Liver (tissue), 9 donors: ENCODE results near the gene EGFR. TPM values are rescaled to one million over a fixed set of nuclear protein-coding genes. Genes with fewer than 3 reads are reported as not detected.

Experiments
- DNase-seq: peaks from one replicate; pipeline ENCODE4 v3.0.0-alpha.2; 2017; ENCODE audit warnings: low spot score
- H3K27ac ChIP-seq, 2 donors: one replicate each; pipeline ENCODE4 v1.7.0; 2013; ENCODE audit warnings: inconsistent platforms in 2 of 2, low read length in 2 of 2, control low read depth in 1 of 2, low read depth in 1 of 2, mild to moderate bottlenecking in 1 of 2
- H3K27me3 ChIP-seq, 4 donors: one replicate each; pipeline versions ENCODE4 v1.6.1 to v1.7.0; 2013; ENCODE audit warnings: low read length in 3 of 4, inconsistent platforms in 1 of 4, mild to moderate bottlenecking in 1 of 4, moderate library complexity in 1 of 4; ENCODE audit not compliant: control insufficient read depth in 4 of 4, insufficient read depth in 4 of 4
- H3K36me3 ChIP-seq, 4 donors: one replicate each; pipeline versions ENCODE4 v1.6.1 to v1.7.0; 2013; ENCODE audit warnings: low read length in 3 of 4, mild to moderate bottlenecking in 3 of 4, low read depth in 1 of 4, moderate library complexity in 1 of 4; ENCODE audit not compliant: control insufficient read depth in 4 of 4, insufficient read depth in 3 of 4
- H3K4me1 ChIP-seq, 4 donors: one replicate each; pipeline versions ENCODE4 v1.6.1 to v1.7.0; 2013; ENCODE audit warnings: low read length in 3 of 4, mild to moderate bottlenecking in 3 of 4, moderate library complexity in 1 of 4; ENCODE audit not compliant: control insufficient read depth in 4 of 4, insufficient read depth in 4 of 4
- H3K4me3 ChIP-seq, 3 donors: one replicate each; pipeline versions ENCODE4 v1.6.1 to v1.7.0; 2013; ENCODE audit warnings: low read length in 3 of 3, control low read depth in 1 of 3, low read depth in 1 of 3, mild to moderate bottlenecking in 1 of 3
- H3K9ac ChIP-seq, 2 donors: one replicate each; pipeline ENCODE4 v1.7.0; 2013; ENCODE audit warnings: low read length in 2 of 2, mild to moderate bottlenecking in 2 of 2, moderate library complexity in 2 of 2, control low read depth in 1 of 2, low read depth in 1 of 2
- H3K9me3 ChIP-seq, 4 donors: one replicate each; pipeline versions ENCODE4 v1.6.1 to v1.7.0; 2013; ENCODE audit warnings: low read length in 3 of 4; ENCODE audit not compliant: control insufficient read depth in 4 of 4
- EGR1 ChIP-seq, 2 donors: IDR thresholded peaks; 2 replicates each; pipeline ENCODE4 v1.6.1; 2016 to 2018; ENCODE audit warnings: antibody characterized with exemption in 2 of 2, low read depth in 2 of 2
- FOXA1 ChIP-seq: IDR thresholded peaks from 2 replicates; pipeline ENCODE4 v1.6.1; 2016; ENCODE audit warnings: antibody characterized with exemption
- FOXA2 ChIP-seq: IDR thresholded peaks from 2 replicates; pipeline ENCODE4 v1.6.1; 2016; ENCODE audit warnings: antibody characterized with exemption
- GABPA ChIP-seq, 2 donors: IDR thresholded peaks in 1 of 2; conservative IDR thresholded peaks in 1 of 2; 2 replicates each; pipeline ENCODE4 v1.6.1; 2016; ENCODE audit warnings: antibody characterized with exemption in 2 of 2, mild to moderate bottlenecking in 1 of 2, moderate library complexity in 1 of 2
- HNF4A ChIP-seq, 2 donors: conservative IDR thresholded peaks; 2 replicates each; pipeline ENCODE4 v1.6.1; 2016; ENCODE audit warnings: antibody characterized with exemption in 2 of 2, mild to moderate bottlenecking in 2 of 2
- HNF4G ChIP-seq: IDR thresholded peaks from 2 replicates; pipeline ENCODE4 v1.6.1; 2016; ENCODE audit warnings: antibody characterized with exemption
- JUND ChIP-seq, 2 donors: IDR thresholded peaks; 2 replicates each; pipeline ENCODE4 v1.6.1; 2016; ENCODE audit warnings: antibody characterized with exemption in 2 of 2
- NR2F2 ChIP-seq: IDR thresholded peaks from 2 replicates; pipeline ENCODE4 v1.6.1; 2016; ENCODE audit warnings: antibody characterized with exemption
- RAD21 ChIP-seq, 2 donors: IDR thresholded peaks; 2 replicates each; pipeline ENCODE4 v1.6.1; 2016; ENCODE audit warnings: antibody characterized with exemption in 2 of 2, mild to moderate bottlenecking in 2 of 2
- RXRA ChIP-seq, 2 donors: IDR thresholded peaks; 2 replicates each; pipeline ENCODE4 v1.6.1; 2017 to 2018; ENCODE audit warnings: antibody characterized with exemption in 2 of 2, mild to moderate bottlenecking in 1 of 2
- SP1 ChIP-seq: IDR thresholded peaks from 2 replicates; pipeline ENCODE4 v1.6.1; 2018; ENCODE audit warnings: antibody characterized with exemption, mild to moderate bottlenecking
- TAF1 ChIP-seq: conservative IDR thresholded peaks from 2 replicates; pipeline ENCODE4 v1.6.1; 2016; ENCODE audit warnings: antibody characterized with exemption, mild to moderate bottlenecking
- YY1 ChIP-seq: IDR thresholded peaks from 2 replicates; pipeline ENCODE4 v1.6.1; 2016; ENCODE audit warnings: antibody characterized with exemption, mild to moderate bottlenecking
- whole genome bisulfite sequencing: extraction: QIAGEN DNeasy Blood & Tissue Kit; methylation state at CpG from one replicate; pipeline ENCODE4 v1.1.7; 2013; 5-methylcytosine and 5-hydroxymethylcytosine counted together
- polyA plus RNA-seq, 2 donors: library from polyadenylated mRNA; stranded (reverse) in 1 of 2; unstranded in 1 of 2; fragments of 200-250 nt in 1 of 2; fragments of >200 nt in 1 of 2; fragmentation: Nextera tagmentation in 1 of 2; extraction: Ambion mirVana in 1 of 2; gene quantifications; one replicate each; pipeline versions ENCODE4 v1.2.1 to v1.2.3, GENCODE V29; 2013 to 2015
- total RNA-seq, 2 donors: library from RNA; depleted of rRNA; stranded (reverse); fragments of >200 nt; gene quantifications; one replicate each; pipeline ENCODE4 v1.2.3, GENCODE V29; 2014
- TF ChIP-seq, protein P1 (sequence below): IDR thresholded peaks from 2 replicates; pipeline ENCODE4 v1.6.1; 2016; ENCODE audit warnings: antibody characterized with exemption
- TF ChIP-seq, protein P2 (sequence below): IDR thresholded peaks from 2 replicates; pipeline ENCODE4 v1.6.1; 2016; ENCODE audit warnings: antibody characterized with exemption, mild to moderate bottlenecking
- TF ChIP-seq, protein P3 (sequence below): IDR thresholded peaks from 2 replicates; pipeline ENCODE4 v1.6.1; 2016; ENCODE audit warnings: antibody characterized with exemption
- TF ChIP-seq, protein P4 (sequence below): fragments of 150-350 bp; IDR thresholded peaks from 2 replicates; pipeline ENCODE4 v1.5.1; 2017; ENCODE audit warnings: improper control_type of control experiment, low read depth, low read length; ENCODE audit not compliant: missing input control
- TF ChIP-seq, protein P5 (sequence below): IDR thresholded peaks from 2 replicates; pipeline ENCODE4 v1.6.1; 2016; ENCODE audit warnings: antibody characterized with exemption
- donor health status: healthy.
- donor health status: healthy.
- donor health status: healthy.
- donor health status: healthy.
- donor health status: healthy.

The EGFR gene
- total and polyA plus RNA-seq, 4 donors = 22.6 to 37.0 (median 27.7) TPM

DNA sequence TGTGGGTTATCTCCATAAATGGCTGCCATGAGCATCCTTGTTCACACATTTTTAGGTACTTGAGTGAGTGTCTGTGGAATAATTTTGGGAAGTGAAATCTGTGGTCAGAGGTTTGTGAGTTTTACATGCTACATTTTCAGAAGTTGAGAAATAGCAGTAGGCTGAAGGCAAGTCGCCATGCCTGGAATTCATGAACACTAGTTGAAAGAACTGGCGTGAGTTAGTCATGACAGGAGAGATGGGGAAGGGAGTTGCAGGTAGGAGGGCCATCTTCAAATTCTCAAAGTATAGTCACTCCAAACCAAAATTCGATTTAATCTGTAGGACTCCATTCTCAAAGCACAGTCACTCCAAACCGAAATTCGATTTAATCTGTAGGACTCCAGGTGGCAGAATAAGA lies 89.6 kb downstream of the EGFR start:
- Histone ChIP-seq H3K4me3 (no peak overlapping the region), H3K9ac (no peak overlapping the region), H3K36me3 (no peaks in the 10 kb centered on the region), H3K4me1 (peaks cover 0 to 2% (median under 1%) of the 10 kb centered on the region in 4 donors), H3K27ac (no peak overlapping the region), H3K27me3 (no peaks in the 10 kb centered on the region), H3K9me3 (no peaks in the 10 kb centered on the region)
- TF ChIP-seq RXRA (IDR thresholded peaks at IDR 0.05) (no peak), FOXA1 (no peak), HNF4A (conservative IDR thresholded peaks at IDR 0.05) (no peak), RAD21 (IDR thresholded peaks at IDR 0.05) (no peak), YY1 (no peak), GABPA (IDR thresholded peaks at IDR 0.05 in 1 of 2, conservative IDR thresholded peaks at IDR 0.05 in 1 of 2) (no peak), TAF1 (no peak), NR2F2 (no peak), HNF4G (no peak), FOXA2 (no peak), EGR1 (IDR thresholded peaks at IDR 0.05; ENCODE audit: low read depth in 2 of 2) (no peak), SP1 (no peak)
- TF ChIP-seq, protein P1, sequence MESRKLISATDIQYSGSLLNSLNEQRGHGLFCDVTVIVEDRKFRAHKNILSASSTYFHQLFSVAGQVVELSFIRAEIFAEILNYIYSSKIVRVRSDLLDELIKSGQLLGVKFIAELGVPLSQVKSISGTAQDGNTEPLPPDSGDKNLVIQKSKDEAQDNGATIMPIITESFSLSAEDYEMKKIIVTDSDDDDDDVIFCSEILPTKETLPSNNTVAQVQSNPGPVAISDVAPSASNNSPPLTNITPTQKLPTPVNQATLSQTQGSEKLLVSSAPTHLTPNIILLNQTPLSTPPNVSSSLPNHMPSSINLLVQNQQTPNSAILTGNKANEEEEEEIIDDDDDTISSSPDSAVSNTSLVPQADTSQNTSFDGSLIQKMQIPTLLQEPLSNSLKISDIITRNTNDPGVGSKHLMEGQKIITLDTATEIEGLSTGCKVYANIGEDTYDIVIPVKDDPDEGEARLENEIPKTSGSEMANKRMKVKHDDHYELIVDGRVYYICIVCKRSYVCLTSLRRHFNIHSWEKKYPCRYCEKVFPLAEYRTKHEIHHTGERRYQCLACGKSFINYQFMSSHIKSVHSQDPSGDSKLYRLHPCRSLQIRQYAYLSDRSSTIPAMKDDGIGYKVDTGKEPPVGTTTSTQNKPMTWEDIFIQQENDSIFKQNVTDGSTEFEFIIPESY = no peak
- TF ChIP-seq, protein P2, sequence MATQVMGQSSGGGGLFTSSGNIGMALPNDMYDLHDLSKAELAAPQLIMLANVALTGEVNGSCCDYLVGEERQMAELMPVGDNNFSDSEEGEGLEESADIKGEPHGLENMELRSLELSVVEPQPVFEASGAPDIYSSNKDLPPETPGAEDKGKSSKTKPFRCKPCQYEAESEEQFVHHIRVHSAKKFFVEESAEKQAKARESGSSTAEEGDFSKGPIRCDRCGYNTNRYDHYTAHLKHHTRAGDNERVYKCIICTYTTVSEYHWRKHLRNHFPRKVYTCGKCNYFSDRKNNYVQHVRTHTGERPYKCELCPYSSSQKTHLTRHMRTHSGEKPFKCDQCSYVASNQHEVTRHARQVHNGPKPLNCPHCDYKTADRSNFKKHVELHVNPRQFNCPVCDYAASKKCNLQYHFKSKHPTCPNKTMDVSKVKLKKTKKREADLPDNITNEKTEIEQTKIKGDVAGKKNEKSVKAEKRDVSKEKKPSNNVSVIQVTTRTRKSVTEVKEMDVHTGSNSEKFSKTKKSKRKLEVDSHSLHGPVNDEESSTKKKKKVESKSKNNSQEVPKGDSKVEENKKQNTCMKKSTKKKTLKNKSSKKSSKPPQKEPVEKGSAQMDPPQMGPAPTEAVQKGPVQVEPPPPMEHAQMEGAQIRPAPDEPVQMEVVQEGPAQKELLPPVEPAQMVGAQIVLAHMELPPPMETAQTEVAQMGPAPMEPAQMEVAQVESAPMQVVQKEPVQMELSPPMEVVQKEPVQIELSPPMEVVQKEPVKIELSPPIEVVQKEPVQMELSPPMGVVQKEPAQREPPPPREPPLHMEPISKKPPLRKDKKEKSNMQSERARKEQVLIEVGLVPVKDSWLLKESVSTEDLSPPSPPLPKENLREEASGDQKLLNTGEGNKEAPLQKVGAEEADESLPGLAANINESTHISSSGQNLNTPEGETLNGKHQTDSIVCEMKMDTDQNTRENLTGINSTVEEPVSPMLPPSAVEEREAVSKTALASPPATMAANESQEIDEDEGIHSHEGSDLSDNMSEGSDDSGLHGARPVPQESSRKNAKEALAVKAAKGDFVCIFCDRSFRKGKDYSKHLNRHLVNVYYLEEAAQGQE = no peak
- TF ChIP-seq, protein P3, sequence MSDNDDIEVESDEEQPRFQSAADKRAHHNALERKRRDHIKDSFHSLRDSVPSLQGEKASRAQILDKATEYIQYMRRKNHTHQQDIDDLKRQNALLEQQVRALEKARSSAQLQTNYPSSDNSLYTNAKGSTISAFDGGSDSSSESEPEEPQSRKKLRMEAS = no peak
- TF ChIP-seq, protein P4, sequence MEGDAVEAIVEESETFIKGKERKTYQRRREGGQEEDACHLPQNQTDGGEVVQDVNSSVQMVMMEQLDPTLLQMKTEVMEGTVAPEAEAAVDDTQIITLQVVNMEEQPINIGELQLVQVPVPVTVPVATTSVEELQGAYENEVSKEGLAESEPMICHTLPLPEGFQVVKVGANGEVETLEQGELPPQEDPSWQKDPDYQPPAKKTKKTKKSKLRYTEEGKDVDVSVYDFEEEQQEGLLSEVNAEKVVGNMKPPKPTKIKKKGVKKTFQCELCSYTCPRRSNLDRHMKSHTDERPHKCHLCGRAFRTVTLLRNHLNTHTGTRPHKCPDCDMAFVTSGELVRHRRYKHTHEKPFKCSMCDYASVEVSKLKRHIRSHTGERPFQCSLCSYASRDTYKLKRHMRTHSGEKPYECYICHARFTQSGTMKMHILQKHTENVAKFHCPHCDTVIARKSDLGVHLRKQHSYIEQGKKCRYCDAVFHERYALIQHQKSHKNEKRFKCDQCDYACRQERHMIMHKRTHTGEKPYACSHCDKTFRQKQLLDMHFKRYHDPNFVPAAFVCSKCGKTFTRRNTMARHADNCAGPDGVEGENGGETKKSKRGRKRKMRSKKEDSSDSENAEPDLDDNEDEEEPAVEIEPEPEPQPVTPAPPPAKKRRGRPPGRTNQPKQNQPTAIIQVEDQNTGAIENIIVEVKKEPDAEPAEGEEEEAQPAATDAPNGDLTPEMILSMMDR = no peak
- no peak for DNase-seq
- 94% methylated on average over 5 of the region's 5 CpGs for WGBS

DNA sequence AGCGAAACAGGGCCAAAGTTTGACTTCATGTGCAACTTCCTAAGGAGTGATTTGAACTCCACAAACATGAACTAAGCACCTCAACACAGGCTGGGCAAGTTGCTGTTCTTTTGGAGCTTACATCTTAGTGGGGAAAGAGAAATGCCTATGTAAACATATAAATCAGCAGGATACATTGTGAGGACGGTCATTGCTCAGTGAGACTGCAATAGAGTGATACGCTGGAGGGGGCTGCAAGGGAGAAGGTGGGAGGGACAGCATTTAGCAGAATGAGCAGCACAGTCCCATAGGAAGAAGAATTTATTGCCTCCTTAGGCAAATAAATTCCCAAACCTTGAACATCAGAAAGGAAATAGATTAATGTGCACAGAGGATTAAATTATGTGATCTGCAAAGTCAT lies 90.0 kb downstream of the EGFR start:
- Histone ChIP-seq H3K27me3 (no peaks in the 10 kb centered on the region), H3K9me3 (no peaks in the 10 kb centered on the region), H3K4me1 (peaks cover 0 to 2% (median under 1%) of the 10 kb centered on the region in 4 donors), H3K27ac (no peak overlapping the region), H3K36me3 (no peaks in the 10 kb centered on the region), H3K9ac (no peak overlapping the region), H3K4me3 (no peak overlapping the region)
- DNase-seq = no peak
- WGBS = 88% methylated on average over 3 of the region's 3 CpGs
- TF ChIP-seq, protein P1 = no peak
- TF ChIP-seq YY1 (no peak), EGR1 (IDR thresholded peaks at IDR 0.05; ENCODE audit: low read depth in 2 of 2) (no peak), RAD21 (IDR thresholded peaks at IDR 0.05) (no peak), JUND (IDR thresholded peaks at IDR 0.05) (no peak), FOXA2 (no peak), GABPA (IDR thresholded peaks at IDR 0.05 in 1 of 2, conservative IDR thresholded peaks at IDR 0.05 in 1 of 2) (no peak), TAF1 (no peak), HNF4G (no peak), RXRA (IDR thresholded peaks at IDR 0.05) (no peak), NR2F2 (no peak)
- TF ChIP-seq, protein P4 = no peak
- TF ChIP-seq, protein P3 = no peak
- TF ChIP-seq, protein P5, sequence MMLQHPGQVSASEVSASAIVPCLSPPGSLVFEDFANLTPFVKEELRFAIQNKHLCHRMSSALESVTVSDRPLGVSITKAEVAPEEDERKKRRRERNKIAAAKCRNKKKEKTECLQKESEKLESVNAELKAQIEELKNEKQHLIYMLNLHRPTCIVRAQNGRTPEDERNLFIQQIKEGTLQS = no peak
